Measurements from ENCODE around the gene DRC1.
A peak's percentile ranks its signal among the peaks of the same experiment; 100 is the strongest.

The DRC1 gene

GRCh38 chr2:26492749-26493515 is 91.2 kb downstream of the DRC1 start:
- no peak for DNase-seq (ENCODE audit: low read depth in 2 of 2)

- DNase-seq (ENCODE audit: low read depth in 2 of 2), result no peak
Observed at GRCh38 chr2:26493566-26493965, 91.8 kb downstream of the DRC1 start.

GRCh38 chr2:26494199-26494598 is 92.5 kb downstream of the DRC1 start:
- no peak for DNase-seq (ENCODE audit: low read depth in 2 of 2)

GRCh38 chr2:26494891-26495290 is 93.2 kb downstream of the DRC1 start:
- DNase-seq (ENCODE audit: low read depth in 2 of 2), result no peak

- no peak for DNase-seq (ENCODE audit: low read depth in 2 of 2)
Observed at GRCh38 chr2:26495705-26496297, 94.1 kb downstream of the DRC1 start.

GRCh38 chr2:26500406-26500805 is 98.7 kb downstream of the DRC1 start:
- no peak for DNase-seq (ENCODE audit: low read depth in 2 of 2)

GRCh38 chr2:26503231-26503880 is 101.6 kb downstream of the DRC1 start:
- DNase-seq (ENCODE audit: low read depth in 2 of 2), result peak; percentile 52 to 56

- no peak for DNase-seq (ENCODE audit: low read depth in 2 of 2)
Observed at GRCh38 chr2:26504002-26504401, 102.3 kb downstream of the DRC1 start.

- DNase-seq (ENCODE audit: low read depth in 2 of 2), result no peak
Observed at GRCh38 chr2:26506279-26506678, 104.6 kb downstream of the DRC1 start.

All from activated CD8-positive, alpha-beta memory T cell treated with anti-CD3 and anti-CD28 coated beads for 4 hours (primary cell).